GM21825 (cell line): ENCODE results near the gene GABRG3.

Experiments
- ATAC-seq: cut with Tn5 transposase; IDR thresholded peaks from one replicate; pipeline ENCODE4 v1.9.1; 2021; ENCODE audit warnings: mild to moderate bottlenecking, moderate library complexity; ENCODE audit not compliant: unreplicated experiment

The GABRG3 gene

GRCh38 chr15:27396521-27396920 lies 425.5 kb downstream of the GABRG3 start:
- ATAC-seq: no peak

DNA sequence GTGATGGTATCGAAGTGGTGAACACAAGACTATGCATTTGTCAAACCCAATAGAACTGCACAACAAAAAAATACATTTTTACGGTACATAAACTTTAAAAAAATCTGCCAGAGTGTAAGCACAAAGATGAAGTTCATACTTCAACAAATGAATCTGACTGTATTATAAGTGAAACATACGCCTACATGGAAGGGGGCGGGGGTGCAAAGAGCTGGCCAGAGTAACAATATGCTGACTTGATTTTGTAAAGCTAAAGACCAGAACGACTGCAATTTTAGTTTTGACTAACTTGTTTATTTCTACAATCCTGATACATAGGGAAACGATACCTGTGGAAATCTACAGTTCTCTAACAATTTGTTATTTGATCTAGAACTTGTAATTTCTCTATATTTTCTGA lies 426.0 kb downstream of the GABRG3 start:
- ATAC-seq: no peak

DNA sequence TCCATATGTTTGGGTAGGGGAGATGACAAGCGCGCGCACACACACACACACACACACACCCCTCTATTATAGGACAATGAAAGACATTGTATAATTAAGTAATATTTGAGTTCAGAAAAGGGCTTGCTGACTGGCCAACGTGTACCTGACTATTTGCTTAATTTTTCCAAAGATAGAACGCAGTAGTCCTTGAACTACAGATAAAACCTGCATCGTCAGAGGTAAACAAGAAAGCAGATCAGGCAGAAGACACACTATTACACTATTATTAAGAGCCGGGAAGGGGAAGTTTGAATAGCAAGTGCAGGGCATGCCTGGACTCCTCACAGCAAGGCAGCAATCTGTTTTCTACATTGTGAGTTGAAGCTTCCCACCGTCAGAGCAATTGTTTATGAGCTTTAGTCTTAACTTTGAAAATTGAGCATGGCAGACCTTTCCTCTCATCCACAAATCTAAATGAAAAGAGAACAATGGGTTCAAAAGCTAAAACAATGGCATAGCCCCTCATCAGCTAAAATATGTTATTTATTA lies 427.7 kb downstream of the GABRG3 start:
- no peak for ATAC-seq

DNA sequence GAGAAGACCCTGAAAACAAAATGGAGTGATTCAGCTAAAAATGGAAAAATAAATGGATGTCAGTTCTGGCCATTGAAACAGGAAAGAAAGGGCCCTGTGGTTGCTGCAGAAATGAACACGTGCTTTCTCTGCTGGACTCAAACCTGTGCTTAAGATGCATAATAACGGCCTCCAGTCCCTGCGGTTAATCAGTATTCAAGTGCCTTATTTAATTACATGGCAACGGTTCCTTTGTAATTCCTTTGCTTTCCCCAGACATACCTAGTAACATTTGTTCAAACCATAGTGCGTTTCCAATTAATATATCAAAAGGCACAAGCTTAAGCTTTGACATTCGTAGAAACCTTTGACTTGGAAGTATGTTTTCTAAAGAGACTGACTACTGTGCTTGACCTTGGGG lies 428.3 kb downstream of the GABRG3 start:
- no peak for ATAC-seq

GRCh38 chr15:27401471-27401870 lies 430.5 kb downstream of the GABRG3 start:
- ATAC-seq: no peak

DNA sequence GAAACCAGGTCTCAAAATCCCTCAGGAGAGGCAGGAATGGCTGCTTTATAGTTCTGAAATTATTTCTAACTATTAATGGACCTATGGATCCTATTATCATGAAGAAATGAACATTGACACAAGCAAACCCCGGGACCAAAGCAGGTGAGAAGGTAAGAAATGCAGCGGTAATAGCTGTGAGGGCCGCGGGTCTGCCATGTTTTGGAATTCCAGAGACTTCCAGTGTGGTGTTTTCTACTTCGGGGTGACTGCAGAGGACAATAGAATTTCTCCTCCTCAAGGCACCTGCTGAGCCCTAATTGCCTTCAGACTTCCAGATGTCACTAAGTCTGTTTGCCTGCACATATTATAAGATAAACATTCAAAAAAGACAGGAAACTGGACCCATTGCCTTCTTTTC lies 437.4 kb downstream of the GABRG3 start:
- ATAC-seq: no peak

DNA sequence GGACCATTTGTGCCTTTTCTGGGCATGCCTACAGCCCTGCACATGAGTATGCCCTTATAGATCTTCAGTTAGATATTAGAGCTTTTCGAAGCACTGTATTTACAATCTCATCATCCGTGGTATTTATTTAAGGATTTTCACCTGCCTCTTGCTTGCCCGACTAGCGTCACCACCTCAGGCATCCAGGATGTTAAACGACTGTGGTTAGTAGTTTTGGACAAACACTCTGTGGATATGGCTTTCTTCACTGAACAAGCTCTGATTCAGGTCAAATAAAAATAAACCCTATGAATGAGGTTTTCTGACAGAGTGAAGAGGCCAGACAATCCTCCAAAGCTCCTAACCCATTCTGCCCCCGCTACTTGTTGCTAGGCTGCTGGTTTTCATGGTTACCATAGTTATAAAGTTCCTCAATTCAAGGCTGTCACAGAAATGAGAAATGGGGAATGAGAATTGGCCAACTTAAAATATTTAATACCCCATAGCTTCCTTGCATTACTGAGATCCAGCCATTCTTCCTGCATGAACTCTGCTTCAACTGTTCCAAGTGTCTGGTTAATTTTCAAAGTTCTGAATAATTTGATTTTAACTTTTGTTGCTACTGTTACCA lies 440.1 kb downstream of the GABRG3 start:
- no peak for ATAC-seq

GRCh38 chr15:27412415-27412814 lies 441.4 kb downstream of the GABRG3 start:
- no peak for ATAC-seq

DNA sequence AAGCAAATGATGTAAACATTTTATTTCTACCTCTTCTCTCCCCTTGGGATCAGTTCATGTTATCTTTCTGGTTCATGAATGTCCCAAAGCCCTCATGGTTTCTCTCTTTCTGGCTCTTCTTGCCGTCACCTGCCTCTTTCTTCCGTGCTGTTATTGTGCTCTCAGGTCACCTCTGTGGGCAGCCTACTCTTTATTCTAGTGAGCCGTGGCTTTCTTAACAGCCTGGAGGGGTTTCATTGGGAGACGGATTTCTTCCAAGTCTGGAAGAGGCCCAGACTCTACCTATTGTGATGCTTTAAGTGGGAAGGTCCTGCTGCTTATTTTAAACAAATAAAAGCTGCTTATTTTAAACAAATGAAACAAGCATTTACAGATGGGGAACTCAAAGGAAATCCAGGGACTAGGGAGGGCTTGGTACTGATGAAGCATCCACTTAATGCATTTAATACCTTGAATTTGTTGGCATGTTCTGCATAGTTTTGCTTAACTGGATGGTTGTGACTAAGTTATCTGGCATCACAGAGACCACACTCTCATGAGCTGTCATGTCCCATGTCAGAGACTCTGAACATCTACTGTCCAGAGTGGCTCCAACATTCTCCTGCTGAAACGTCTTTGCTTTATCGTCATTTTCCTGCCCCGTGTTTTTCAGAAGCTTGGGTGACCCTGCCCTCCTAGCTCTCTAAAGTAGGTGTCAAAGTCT lies 443.3 kb downstream of the GABRG3 start:
- ATAC-seq: no peak

DNA sequence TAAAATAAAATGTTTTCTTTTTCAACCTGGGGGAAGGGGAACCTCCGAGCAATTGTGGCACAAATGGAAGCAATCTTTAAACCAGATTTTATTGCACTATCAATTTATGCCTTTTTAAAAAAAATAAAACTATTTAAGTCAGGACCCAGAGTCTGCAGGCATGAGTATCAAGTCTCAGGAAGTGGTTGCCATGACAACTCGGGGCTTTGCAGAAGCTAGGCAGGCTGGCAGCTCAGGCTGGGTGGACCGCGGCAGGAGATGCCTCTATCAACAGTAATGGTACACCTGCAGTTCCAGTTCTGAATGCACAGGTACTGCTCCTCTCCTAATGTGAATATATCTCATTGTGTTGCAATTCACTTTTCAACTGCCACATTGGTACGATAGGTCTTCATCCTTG lies 447.7 kb downstream of the GABRG3 start:
- ATAC-seq: no peak

- ATAC-seq: no peak
Observed at GRCh38 chr15:27422997-27423396, 452.0 kb downstream of the GABRG3 start.

- no peak for ATAC-seq
Observed at GRCh38 chr15:27426805-27427204, 455.8 kb downstream of the GABRG3 start.

DNA sequence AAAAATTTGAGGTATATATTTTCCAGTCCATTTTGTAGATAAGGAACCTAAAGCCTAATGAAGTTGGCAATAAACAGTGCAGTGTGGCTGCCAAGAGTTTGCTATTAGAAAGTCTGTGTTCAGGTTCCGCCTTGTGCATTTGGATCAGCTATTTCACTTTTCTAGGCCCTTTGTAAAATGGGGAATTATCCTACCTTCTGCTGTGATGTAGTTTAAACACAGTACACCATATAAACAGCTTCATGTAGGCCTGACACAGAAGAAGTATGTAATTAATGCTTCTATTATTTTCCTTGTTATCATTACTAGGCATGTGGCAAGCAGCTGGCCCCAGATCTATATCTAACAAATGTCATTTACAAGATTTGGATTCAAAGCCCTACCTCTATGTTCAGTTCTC lies 456.3 kb downstream of the GABRG3 start:
- ATAC-seq: no peak

DNA sequence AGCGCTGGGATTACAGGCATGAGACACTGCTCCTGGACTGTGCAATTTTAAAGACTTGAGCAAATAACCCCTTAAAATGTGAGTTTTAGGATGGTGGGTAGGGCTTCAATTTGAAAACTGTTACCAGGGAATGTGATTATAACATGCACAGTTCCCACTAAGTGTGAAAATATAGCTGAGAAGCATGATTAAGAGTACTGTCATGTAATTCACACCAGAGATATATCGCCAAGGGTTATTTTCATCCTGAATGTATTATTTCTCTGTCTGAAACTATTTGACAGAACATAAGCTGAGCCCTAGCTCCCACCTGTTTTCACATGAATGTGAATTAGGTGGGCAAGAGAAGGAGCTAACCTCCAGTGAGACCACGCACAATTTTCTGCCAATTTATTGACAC lies 457.2 kb downstream of the GABRG3 start:
- no peak for ATAC-seq

DNA sequence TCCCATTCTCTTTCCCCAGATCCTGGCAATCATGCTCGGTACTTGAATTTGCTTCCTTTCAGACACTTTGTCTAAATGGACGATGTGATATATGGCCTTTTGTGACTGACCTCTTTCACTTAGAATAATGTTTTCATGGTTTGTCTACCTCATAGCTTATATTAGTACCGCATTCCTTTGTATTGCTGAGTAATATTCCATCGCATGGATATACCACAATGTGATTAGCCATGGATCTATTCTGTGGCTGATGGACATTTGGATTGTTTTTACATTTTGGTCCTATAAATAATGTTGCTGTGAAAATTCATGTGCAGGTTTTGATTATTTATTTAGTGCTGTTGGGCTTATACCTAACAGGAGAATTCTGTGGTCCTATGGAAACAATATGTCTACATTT lies 458.6 kb downstream of the GABRG3 start:
- no peak for ATAC-seq

- ATAC-seq: no peak
Observed at GRCh38 chr15:27433604-27434003, 462.6 kb downstream of the GABRG3 start.

GRCh38 chr15:27438403-27439375 lies 467.7 kb downstream of the GABRG3 start:
- no peak for ATAC-seq

- no peak for ATAC-seq
Observed at GRCh38 chr15:27441120-27441519, 470.1 kb downstream of the GABRG3 start.

GRCh38 chr15:27448234-27448633 lies 477.3 kb downstream of the GABRG3 start:
- ATAC-seq: no peak

- no peak for ATAC-seq
Observed at GRCh38 chr15:27448986-27449385, 478.0 kb downstream of the GABRG3 start.

DNA sequence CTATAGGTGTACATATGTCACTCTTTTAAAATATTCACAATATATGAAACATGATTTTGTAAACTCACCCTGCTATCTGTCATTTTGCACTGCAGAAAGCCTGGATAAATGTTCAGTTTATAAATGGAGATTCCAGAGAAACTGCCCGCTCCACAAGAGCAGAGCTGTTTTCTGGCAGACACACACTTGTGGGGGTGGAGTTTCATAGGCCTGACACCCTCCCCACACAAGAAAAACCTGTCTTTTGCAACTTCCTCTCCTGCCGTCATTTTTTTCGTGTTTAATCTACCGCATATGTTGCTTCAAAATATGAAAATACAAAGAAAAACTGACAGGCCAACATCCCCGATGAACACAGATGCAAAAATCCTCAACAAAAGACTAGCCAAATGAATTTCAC lies 479.0 kb downstream of the GABRG3 start:
- ATAC-seq: no peak
